NCI-H526 treated with DMSO at 0.1 percent for 48 hours (cell line): ENCODE measurements around the gene C2CD3.

Source experiments
- DNase-seq: peaks from one replicate; lab custom pipeline; 2025; lab: John Stamatoyannopoulos, UW

C2CD3 gene

DNA sequence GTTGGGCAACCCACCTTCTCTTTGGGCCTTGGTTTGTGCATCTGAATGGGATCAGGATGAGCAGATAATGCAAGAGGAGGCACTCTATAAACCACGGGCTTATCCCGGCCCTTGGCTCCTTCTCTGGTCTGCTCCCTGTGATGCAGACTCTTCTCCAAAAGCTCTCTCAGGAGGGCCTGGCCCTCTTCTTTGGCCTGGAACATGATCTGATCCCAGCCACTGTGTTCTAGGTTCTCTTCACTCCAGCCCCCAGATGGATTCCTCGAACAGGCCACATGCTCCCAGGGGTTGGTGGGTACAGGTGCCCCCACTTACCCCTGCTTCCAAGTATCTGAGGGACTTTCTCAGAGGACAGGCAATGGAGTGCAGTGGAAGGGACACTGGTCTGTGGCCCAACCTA lies 153.2 kb downstream of the C2CD3 start:
- DNase-seq = no peak

- no peak for DNase-seq
Measured at GRCh38 chr11:74015919-74016684, 154.7 kb downstream of the C2CD3 start.

- DNase-seq = no peak
Measured at GRCh38 chr11:74014880-74015279, 155.9 kb downstream of the C2CD3 start.

DNA sequence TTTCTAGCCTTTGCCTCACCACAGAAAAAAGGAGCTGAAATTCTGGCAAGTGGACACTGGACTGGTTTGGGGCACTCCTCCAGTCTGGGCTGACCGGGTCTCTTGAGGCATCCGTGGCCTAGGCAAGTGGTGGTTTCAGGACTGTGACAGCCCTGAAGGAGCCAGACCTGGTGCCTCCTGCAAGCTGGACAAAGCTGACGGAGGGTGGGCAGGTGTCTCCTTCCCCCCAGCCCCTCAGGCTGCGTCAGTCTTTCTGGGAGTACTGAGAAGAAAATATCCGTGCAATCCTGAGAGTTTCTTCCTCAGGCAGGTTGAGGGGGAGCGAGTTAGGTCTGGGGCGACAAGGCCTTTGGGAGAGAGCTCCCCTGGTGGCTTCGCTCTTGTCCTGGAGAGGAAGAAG lies 157.7 kb downstream of the C2CD3 start:
- DNase-seq = no peak

DNA sequence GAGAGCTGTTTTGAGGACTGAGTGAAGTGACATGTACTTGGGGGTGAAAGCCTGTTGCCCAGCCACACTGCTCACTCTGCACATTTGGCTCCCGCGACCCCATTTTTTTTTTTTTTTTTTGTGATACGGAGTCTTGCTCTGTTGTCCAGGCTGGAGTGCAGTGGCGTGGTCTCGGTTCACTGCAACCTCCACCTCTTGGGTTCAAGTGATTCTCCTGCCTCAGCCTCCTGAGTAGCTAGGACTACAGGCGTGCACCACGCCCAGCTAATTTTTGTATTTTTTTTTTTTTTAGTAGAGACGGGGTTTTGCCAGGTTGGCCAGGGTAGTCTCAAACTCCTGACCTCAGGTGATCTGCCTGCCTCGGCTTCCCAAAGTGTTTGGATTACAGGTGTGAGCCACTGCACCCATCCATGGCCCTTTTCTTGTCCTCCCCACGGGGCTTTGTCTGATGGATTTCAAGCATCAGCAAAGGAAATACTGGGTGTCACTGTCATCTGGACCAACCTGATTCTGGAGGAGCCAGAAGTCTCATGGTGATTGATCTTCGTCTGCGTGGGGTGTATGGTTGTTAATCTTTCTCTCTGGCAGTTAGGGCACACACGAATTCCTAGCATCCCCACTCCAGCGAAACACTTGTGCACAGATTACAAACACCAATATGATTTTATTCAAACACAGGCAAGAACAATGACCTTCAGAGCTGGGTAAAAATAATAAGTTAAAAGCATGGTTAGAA lies 158.6 kb downstream of the C2CD3 start:
- no peak for DNase-seq

DNA sequence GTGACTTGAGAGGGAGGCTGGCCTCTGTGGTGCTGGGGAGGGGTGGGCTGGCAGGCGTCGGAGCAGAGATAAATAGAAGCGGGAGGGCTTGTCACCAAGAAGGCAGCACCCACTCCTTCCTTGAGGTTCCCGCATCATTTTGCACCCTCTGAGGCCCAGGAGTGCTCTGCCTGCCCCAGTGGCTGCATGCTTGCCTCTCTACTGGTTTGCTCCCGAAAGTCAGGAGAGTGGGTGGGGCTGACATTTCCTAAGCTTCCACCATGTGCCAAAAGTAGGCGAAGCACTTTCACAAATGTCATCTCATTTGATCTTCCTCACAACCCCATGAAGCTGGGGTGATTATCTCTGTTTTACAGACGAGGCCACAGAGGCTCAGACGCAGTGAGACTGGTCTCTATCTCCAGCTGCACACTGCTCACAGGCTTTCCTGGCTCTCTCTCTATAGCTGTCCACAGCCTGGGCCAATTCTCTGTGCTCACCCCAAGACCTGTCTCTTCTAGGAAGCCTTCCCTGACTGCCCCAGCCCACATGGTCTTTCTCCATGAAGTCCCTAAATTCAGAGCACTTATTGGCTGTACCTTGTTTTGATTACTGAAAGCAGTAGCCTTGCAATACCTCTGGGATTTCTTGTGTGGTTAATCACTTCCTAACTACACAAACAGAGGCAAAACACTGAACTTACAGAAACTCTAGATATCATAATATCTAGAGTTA lies 159.3 kb downstream of the C2CD3 start:
- DNase-seq = no peak

DNA sequence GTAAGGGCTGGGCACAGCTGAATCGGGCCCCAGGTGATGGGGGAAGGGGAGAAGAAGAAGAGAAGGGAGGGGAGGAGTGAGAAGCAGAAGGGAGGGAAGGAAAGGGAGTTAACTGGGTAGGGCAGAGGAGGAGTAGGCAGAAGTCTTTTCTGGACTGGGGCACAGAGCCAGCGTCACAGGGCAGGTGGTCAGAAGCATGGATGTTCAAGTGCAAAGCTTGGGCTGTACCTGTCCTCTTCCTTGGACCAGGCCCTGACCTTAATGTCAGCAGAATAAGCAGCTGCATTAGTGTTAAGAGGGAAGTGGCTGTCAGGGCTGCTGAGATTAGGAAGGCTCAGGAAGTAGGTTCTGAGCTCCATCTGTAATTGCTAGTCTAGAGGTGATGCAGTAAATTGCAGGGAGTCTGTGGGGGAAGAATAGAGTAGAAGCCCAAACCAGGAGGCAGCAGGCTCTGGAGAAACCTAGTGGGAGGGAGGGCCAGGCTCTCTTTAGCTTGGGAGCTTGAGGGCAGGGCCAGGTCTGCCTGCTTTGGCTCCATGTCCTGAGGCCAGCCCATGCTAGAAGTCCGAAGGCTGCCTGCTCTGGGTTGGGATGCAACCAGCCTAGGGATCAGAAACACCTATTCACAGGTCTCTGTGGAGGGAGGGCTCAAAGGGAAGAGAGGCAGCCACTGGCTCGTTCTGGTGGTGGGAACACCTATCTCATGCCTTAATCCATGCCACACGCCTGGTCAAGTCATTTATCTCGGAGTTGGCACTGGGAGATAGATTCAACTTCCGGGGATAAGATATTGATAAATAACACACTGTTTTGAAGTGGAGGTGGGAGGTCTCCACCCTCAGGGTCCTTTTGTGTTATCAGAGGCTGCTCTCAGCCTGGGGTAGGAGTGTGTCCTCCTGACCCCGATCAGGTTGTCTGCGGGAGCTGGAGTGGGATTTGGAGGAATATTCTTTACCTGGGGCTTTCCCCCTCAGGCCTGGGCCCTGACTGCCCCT lies 160.2 kb downstream of the C2CD3 start:
- DNase-seq = no peak

DNA sequence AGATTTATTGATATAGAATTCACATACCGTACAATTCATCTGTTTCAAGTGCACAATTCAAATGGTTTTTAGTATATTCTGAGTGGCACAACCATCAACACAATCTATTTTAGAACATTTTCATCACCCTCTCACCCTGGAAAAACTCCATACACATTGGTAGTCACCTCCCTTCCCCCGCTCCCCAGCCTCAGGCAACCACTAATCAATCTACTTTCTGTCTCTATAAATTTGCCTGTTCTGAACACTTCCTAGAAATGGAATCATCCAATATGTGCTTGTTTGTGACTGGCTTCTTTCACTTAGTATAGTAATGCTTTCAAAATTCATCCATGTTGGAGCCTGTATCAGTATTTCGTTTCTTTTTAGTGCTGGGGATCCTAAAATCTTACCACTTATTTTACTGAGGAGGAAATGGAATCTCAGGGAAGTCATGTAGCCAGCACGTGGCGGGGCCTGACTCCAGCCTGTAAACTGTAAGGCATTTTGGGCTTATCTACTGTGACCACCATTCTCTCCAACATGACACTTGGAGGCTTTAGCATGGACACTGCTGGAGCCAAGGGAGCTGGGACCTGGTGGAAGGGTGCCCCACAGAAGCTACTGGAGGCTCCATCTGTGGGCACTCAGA lies 161.0 kb downstream of the C2CD3 start:
- no peak for DNase-seq

DNA sequence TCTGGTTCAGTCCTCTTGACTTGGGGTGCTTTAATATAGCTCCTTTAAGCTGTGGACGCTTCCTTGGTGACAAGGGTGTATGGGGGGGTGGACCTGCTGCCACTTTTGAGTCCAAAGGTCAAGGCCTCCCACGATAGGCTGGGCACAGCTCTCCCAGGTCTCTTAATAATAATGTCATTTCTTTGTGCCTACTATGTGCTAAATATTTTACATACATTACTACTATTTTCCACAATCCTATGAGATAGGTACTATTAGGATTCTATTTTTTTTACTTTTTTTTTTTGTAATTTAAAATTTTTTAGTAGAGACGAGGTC lies 161.6 kb downstream of the C2CD3 start:
- DNase-seq = no peak

GRCh38 chr11:74008373-74009229 lies 162.2 kb downstream of the C2CD3 start, which contains the start of gene UCP3:
UCP3 (minus strand) TSS chr11:74009085; CDS start chr11:74007042, 2,043 bp downstream.
- DNase-seq = no peak

DNA sequence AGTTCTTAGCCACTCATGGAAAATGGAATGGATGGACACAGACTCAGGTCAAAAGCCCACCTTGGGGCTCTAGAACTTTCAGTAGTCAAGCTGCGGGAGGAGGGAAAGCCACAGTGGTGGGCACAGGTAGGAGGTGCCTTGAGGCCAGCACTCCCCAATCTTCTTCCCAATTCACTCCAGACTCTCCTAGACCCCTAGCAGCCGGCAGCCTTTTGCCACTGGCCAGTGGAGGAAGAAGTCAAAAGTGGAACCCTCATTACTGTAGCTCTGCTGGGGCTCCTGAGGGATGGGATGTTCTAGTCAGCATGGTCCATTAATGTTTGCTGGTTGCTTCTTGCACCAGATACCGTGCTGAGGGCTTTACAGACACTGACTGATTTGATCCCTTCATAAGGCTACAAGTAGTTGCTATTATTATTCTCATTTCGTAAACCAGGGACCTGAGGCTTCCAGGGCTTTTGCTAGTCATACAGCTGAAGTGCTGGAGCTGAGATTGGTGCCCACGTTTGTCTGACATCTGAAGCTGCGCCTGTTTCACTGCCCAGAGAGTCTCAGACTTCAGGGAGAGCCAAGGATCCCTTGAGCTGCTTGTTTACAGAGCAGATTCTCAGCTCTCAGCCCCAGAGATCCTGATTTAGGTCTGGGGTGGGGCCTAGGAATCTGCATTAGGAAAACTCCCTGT lies 163.0 kb downstream of the C2CD3 start:
- DNase-seq = no peak

GRCh38 chr11:74006743-74007304 lies 164.0 kb downstream of the C2CD3 start:
- no peak for DNase-seq

DNA sequence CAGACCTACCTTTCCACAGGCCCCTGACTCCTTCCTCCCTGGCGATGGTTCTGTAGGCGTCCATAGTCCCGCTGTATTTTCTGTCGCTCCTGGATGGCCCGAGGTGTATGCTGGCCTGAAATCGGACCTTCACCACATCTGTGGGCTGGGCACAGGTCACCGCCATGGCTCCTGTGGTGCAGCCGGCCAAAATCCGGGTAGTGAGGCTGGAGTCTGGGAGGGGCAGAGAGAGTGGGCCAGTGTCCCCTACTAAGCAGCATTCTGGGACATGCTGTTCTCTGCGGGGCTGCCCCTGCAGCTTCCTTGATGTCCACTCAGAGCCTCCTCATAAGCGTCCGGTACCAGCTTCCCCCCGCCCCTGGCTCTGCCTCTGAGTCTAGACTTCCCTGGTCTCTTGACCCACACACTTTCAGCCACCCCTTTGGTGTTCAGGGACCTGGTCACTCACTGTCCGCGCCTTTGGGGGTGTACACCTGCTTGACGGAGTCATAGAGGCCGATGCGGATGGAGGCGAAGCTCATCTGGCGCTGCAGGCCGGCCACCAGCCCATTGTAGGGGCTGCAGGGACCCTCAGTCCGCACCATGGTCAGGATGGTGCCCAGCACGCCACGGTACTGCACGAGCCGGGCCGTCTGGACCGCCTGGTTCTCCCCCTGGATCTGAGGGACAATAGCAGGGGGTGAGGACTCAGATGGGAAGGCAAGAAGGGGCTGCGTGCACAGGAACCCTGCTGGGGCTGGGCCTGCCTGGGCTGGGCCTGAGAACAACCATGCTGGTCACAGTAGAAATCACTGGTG lies 164.9 kb downstream of the C2CD3 start:
- no peak for DNase-seq

GRCh38 chr11:74004759-74005615 lies 165.8 kb downstream of the C2CD3 start:
- DNase-seq = no peak

DNA sequence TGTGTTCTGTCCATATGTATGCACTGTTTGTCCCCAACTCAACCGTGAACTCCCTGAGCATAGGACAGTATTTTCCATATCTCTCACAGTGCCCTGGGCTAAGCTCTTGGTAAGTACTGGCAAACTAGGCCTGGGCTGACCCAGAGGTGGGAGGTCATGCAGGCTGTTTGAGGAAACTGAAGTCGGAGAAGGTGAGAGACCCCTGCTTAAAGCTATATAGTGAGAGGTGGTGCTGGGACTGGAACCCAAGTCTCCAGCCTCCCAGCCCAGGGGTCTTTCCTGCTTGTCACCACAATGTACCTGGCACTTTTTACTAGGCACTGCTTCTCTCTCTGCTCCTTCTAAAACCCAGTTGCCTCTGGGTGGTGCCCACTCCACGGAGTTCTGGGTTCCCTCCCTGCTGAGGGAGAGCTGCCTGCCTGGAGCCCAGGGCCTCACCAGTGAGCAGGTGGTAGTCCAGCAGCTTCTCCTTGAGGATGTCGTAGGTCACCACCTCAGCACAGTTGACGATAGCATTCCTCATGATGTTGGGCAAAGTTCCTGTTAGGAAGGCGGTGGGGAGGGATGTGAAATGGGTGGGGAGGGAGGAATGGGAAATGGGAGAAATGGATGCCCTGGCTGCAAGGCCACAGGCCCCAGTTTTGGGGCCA lies 166.6 kb downstream of the C2CD3 start:
- no peak for DNase-seq

DNA sequence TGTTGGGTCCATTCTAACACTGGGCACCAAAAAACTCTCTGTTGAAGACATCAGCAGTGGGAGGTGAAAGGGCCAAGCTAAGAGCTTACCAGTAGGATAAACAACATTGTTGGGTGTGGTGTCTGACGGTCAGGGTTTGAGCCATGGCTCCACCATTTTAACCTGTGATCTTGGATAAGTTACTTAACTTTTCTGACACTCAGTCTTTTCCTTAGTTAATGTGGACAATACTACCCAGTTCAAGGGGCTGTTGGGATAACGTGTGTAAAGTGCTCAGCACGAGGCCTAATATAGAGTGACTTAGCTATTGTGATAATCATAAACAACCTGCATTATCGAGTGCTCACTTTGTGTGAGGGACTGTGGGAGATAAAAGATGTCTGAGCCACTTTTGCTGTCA lies 168.0 kb downstream of the C2CD3 start:
- DNase-seq = no peak

DNA sequence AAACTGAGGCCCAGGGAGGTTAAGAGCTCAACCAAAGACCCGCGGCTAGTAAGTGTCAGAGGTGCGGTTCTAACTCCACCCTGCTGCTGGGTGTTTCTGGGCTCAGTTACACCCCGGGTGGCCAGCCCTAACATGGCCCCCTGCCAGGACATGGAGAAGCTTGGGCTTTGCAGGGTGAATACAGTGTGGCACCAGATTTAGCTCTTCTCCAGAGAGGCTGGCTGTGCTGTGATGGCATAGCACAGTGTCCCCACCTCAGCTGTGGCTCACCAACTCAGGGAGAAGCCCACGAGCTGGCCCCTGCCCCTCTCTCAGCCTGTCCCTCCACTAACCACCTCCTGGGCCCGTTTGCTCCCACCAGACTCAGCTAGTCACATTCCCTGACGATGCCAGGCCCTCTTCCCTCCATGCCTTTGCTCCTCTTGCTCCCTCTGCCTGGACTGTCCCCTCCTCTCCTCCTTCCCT lies 168.9 kb downstream of the C2CD3 start:
- no peak for DNase-seq
